Calu3 (cell line): ENCODE results near the gene RNF224. TPM values are rescaled to one million over a fixed set of nuclear protein-coding genes. Genes with fewer than 3 reads are reported as not detected.

ENCODE experiments used
- BruUV-seq: library from RNA; stranded (reverse); fragments of 400-500 nt; replicated peaks from 2 replicates; lab custom pipeline; 2021; lab: Mats Ljungman, UMichigan
- CTCF ChIA-PET: fragments of 300-600 bp; sonication (Branson Sonifier 250); formaldehyde crosslinking; loops from one replicate; lab custom pipeline; 2022; ENCODE audit warnings: antibody characterized with exemption; lab: Charles Lee
- DNase-seq: peaks from one replicate; pipeline ENCODE4 v3.0.0; 2022
- H3K27ac Mint-ChIP-seq: one replicate; pipeline ENCODE4 v1.8.0; 2022; ENCODE audit warnings: mixed read lengths; ENCODE audit not compliant: unreplicated experiment
- H3K27me3 Mint-ChIP-seq: one replicate; pipeline ENCODE4 v1.8.0; 2022; ENCODE audit warnings: mixed read lengths; ENCODE audit not compliant: unreplicated experiment
- H3K36me3 Mint-ChIP-seq: one replicate; pipeline ENCODE4 v1.8.0; 2022; ENCODE audit warnings: mild to moderate bottlenecking, moderate library complexity, mixed read lengths; ENCODE audit not compliant: insufficient read depth, unreplicated experiment
- H3K4me1 Mint-ChIP-seq: one replicate; pipeline ENCODE4 v1.8.0; 2022; ENCODE audit warnings: mild to moderate bottlenecking, low read depth, mixed read lengths; ENCODE audit not compliant: unreplicated experiment
- H3K4me3 Mint-ChIP-seq: one replicate; pipeline ENCODE4 v1.8.0; 2022; ENCODE audit warnings: mild to moderate bottlenecking, low read depth, moderate library complexity, mixed read lengths; ENCODE audit not compliant: unreplicated experiment
- H3K9me3 Mint-ChIP-seq: one replicate; pipeline ENCODE4 v1.8.0; 2022; ENCODE audit warnings: low read depth, mixed read lengths; ENCODE audit not compliant: unreplicated experiment
- intact Hi-C: fragments of 100-400 bp; cut with micrococcal nuclease; formaldehyde crosslinking; loops from one replicate; pipeline ENCODE4 v1.10.0; 2022; ENCODE audit not compliant: unreplicated experiment
- total RNA-seq: library from RNA; stranded (reverse); gene quantifications from 2 replicates; pipeline ENCODE4 v1.2.3, GENCODE V29; 2022
- TF ChIP-seq, protein P1 (sequence below): fragments of 200-600 bp; IDR thresholded peaks from one replicate; pipeline ENCODE4 v1.8.0; 2022; ENCODE audit warnings: antibody characterized with exemption; ENCODE audit not compliant: unreplicated experiment

Gene RNF224
- total RNA-seq, 1 experiment from 2014 or later = 1.6 TPM

- TF ChIP-seq, protein P1, sequence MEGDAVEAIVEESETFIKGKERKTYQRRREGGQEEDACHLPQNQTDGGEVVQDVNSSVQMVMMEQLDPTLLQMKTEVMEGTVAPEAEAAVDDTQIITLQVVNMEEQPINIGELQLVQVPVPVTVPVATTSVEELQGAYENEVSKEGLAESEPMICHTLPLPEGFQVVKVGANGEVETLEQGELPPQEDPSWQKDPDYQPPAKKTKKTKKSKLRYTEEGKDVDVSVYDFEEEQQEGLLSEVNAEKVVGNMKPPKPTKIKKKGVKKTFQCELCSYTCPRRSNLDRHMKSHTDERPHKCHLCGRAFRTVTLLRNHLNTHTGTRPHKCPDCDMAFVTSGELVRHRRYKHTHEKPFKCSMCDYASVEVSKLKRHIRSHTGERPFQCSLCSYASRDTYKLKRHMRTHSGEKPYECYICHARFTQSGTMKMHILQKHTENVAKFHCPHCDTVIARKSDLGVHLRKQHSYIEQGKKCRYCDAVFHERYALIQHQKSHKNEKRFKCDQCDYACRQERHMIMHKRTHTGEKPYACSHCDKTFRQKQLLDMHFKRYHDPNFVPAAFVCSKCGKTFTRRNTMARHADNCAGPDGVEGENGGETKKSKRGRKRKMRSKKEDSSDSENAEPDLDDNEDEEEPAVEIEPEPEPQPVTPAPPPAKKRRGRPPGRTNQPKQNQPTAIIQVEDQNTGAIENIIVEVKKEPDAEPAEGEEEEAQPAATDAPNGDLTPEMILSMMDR = no peak
- H3K36me3 Mint-ChIP-seq = peaks cover 31% of the 10 kb centered on the region
- intact Hi-C loops = no loop called here
- H3K27me3 Mint-ChIP-seq = no peaks in the 10 kb centered on the region
- BruUV-seq = no TSS peak
- CTCF ChIA-PET = no interaction called here
- peaks cover 8% of the 10 kb centered on the region for H3K4me1 Mint-ChIP-seq
- DNase-seq = no peak
- H3K27ac Mint-ChIP-seq = no peak overlapping the region
- H3K4me3 Mint-ChIP-seq = no peak overlapping the region
- H3K9me3 Mint-ChIP-seq = no peaks in the 10 kb centered on the region
Measured at GRCh38 chr9:137262909-137263285, 35.6 kb downstream of the RNF224 start.

DNA sequence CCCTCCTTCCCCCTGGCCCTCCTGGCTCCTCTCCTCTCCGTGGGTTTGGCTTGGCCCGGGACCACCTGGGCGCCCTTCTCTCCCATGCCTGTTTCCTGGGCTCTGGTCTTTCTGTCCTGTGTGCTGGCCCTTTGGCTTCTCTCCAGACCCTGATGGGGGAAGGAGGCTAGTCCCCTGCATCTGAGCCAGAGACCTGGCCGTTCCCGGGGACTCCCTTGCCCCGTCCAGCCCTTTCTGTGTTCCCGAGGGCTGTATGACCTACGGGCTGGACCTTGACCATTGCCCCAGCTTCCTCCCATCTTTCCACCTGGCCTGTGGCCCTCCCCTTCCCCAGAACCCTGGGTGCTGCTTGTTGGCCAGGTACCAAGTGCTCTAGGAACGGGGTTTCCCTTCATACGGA lies 36.2 kb downstream of the RNF224 start:
- H3K27me3 Mint-ChIP-seq = no peaks in the 10 kb centered on the region
- TF ChIP-seq, protein P1 = no peak
- H3K4me3 Mint-ChIP-seq = no peak overlapping the region
- BruUV-seq = no TSS peak
- no peak overlapping the region for H3K27ac Mint-ChIP-seq
- H3K9me3 Mint-ChIP-seq = no peaks in the 10 kb centered on the region
- H3K4me1 Mint-ChIP-seq = peaks cover 12% of the 10 kb centered on the region
- intact Hi-C loops = no loop called here
- peaks cover 27% of the 10 kb centered on the region for H3K36me3 Mint-ChIP-seq
- no peak for DNase-seq
- CTCF ChIA-PET = no interaction called here

DNA sequence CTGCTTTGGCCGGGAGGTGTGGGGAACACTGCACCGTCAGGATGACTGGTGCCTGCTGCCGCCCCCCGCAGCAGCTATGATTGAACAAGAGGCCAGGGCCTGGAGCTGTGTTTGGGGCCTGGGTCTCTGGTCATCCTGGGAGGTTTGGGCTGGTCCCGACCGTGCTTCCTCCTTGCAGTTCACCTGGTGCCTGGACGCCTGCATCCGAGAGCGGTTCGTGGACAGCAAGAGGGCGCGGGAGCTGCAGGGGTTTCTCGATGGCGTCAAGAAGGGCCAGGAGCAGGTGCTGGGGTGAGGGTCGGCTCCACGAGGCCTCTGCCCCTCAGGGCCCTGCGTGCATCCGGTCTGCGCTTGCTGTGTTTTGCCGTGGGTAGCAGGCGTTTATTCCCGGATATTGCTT lies 36.8 kb downstream of the RNF224 start:
- Mint-ChIP-seq H3K9me3 (no peaks in the 10 kb centered on the region), H3K4me3 (no peak overlapping the region), H3K27me3 (no peaks in the 10 kb centered on the region), H3K27ac (no peak overlapping the region), H3K36me3 (peaks cover 31% of the 10 kb centered on the region), H3K4me1 (peaks cover 18% of the 10 kb centered on the region)
- CTCF ChIA-PET = no interaction called here
- no TSS peak for BruUV-seq
- intact Hi-C loops = no loop called here
- no peak for DNase-seq
- TF ChIP-seq, protein P1 = no peak

GRCh38 chr9:137265496-137266161 lies 38.3 kb downstream of the RNF224 start:
- Mint-ChIP-seq H3K27me3 (no peaks in the 10 kb centered on the region), H3K4me1 (peaks cover 18% of the 10 kb centered on the region), H3K9me3 (no peaks in the 10 kb centered on the region), H3K36me3 (peaks cover 40% of the 10 kb centered on the region), H3K4me3 (no peak overlapping the region), H3K27ac (no peak overlapping the region)
- TF ChIP-seq, protein P1 = no peak
- DNase-seq = no peak
- no TSS peak for BruUV-seq
- intact Hi-C loops = no loop called here
- CTCF ChIA-PET = no interaction called here
